GDM1 (cell line): Measurements from ENCODE around the gene NPR3.

Experiments
- DNase-seq: peaks from one replicate; lab custom pipeline; 2025; lab: John Stamatoyannopoulos, UW

NPR3 gene

GRCh38 chr5:32808783-32809182 is 97.7 kb downstream of the NPR3 start:
- no peak for DNase-seq

GRCh38 chr5:32810804-32811203 is 99.7 kb downstream of the NPR3 start:
- no peak for DNase-seq

GRCh38 chr5:32812399-32812798 is 101.3 kb downstream of the NPR3 start:
- no peak for DNase-seq

- no peak for DNase-seq
Measured at GRCh38 chr5:32814141-32814540, 103.0 kb downstream of the NPR3 start.

- DNase-seq = no peak
Measured at GRCh38 chr5:32814620-32815019, 103.5 kb downstream of the NPR3 start.

- DNase-seq = no peak
Measured at GRCh38 chr5:32827981-32828380, 116.9 kb downstream of the NPR3 start.

- DNase-seq = no peak
Measured at GRCh38 chr5:32828492-32828891, 117.4 kb downstream of the NPR3 start.

- DNase-seq = no peak
Measured at GRCh38 chr5:32831624-32832023, 120.5 kb downstream of the NPR3 start.

- no peak for DNase-seq
Measured at GRCh38 chr5:32833127-32833526, 122.0 kb downstream of the NPR3 start.

- peak; percentile 79 for DNase-seq
Measured at GRCh38 chr5:32833663-32834062, 122.5 kb downstream of the NPR3 start.

GRCh38 chr5:32834251-32834650 is 123.1 kb downstream of the NPR3 start:
- DNase-seq = no peak

- no peak for DNase-seq
Measured at GRCh38 chr5:32836176-32836575, 125.1 kb downstream of the NPR3 start.

- DNase-seq = no peak
Measured at GRCh38 chr5:32837211-32837610, 126.1 kb downstream of the NPR3 start.

- no peak for DNase-seq
Measured at GRCh38 chr5:32839106-32839505, 128.0 kb downstream of the NPR3 start.

- no peak for DNase-seq
Measured at GRCh38 chr5:32840606-32841005, 129.5 kb downstream of the NPR3 start.
